Activated gamma-delta T cell treated with Interleukin-2 at 50 U/mL for 16 hours (primary cell): ENCODE measurements around the gene GCM1.

ENCODE experiments used
- DNase-seq: peaks from one replicate; pipeline ENCODE4 v3.0.0-alpha.2; 2020

The GCM1 gene

GRCh38 chr6:53144802-53145201 lies 3.8 kb downstream of the GCM1 start:
- DNase-seq: no peak

DNA sequence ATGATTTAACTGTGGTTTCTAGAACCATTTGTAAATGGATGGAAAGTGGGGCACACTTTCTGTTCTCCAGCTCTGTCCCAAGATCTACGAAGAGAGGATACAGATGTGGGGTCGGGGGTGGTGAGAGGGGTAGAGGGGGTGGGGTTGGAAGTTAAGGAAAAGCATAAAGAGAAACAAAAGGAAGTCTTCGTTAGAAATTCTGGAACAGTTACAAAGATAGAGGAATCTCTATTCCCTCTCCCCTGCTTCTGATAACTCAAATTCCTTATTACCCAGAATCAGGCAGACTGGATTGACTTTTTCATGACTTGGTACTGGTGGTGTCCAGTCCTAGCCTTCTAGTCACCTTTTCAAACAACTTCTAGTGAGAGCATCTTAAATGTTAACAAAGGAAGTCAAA lies 4.9 kb downstream of the GCM1 start:
- DNase-seq: no peak

- no peak for DNase-seq
These were observed 5.8 kb downstream of the GCM1 start for GRCh38 chr6:53142810-53143209.

DNA sequence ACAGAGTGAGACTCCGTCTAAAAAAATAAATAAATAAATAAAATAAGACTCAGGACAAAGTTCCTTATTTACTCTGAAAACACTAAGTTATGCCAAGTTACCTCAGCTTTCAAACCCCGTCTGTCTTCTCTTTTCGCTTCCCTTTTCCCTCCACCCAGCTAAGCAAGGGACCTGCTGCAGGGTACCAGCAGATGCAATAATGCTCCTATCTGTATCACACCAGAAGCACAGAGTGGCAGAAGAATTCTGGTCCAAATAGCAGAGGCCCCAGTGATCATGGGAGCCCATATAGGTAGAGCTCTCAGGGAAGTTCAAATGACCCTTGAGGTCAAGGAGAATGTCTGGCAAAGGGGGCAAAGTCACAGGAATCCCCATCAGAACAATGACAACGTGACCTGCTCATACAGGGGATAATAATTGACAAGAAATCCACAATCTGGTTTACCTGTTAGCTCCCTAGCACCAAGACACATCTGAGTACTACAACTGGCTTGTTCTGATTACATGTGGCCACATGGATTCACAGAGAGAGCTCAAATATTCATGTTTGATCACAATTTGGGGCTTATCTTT lies 8.7 kb downstream of the GCM1 start:
- no peak for DNase-seq

- DNase-seq: no peak
These were observed 12.5 kb downstream of the GCM1 start for GRCh38 chr6:53136000-53136609.

DNA sequence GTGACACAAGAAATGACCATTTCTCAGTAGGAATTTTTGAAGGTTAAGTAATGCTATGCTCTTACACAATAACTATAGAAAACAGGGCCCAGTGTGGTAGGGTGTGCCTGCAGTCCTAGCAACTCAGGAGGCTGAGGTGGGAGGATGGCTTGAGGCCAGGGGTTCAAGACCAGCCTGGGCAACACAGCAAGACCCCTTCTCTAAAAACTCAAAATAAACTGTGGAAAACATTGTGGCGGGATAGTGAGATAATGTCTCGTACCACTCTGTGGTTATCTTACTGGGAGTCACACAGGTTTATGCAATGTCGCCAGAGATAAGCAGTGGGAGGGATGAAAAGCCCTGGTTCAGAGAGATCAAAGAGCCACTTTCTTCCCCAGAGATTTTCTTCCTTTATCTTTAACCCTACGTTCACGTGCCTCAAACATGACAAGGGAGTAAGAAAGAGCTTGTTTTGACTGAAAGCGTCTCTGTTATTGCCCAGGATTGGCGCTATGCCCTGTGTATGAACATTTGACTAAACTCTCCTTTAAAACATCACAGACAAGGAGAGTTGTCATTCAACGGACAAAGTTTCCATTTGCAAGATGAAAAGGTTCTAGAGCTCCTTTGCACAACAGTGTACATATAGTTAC lies 13.9 kb downstream of the GCM1 start:
- DNase-seq: no peak

DNA sequence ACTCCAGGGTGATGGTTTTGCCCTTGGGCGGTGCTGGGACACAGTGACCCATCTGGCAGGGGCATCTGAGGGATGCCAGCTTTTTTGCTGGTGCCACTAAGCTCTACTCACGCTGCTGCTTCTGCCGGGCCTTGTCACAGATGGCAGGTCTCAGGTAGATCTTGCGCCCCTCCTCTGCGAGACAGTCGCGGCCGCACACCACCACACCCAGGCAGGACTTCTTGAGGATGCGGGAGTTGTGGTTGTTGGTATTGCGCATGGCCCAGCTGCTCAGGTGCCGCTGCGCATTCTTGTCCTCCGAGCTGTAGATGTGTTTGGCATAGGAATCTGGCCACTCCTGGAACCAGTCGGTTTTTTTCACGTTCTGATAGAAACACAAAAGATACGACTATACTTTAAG lies 14.7 kb downstream of the GCM1 start:
- DNase-seq: no peak

- no peak for DNase-seq
These were observed 17.9 kb downstream of the GCM1 start for GRCh38 chr6:53130569-53131290.

GRCh38 chr6:53128842-53129241 lies 19.8 kb downstream of the GCM1 start:
- DNase-seq: no peak

GRCh38 chr6:53125276-53125675 lies 23.4 kb downstream of the GCM1 start:
- no peak for DNase-seq

GRCh38 chr6:53124131-53124800 lies 24.4 kb downstream of the GCM1 start:
- DNase-seq: no peak

DNA sequence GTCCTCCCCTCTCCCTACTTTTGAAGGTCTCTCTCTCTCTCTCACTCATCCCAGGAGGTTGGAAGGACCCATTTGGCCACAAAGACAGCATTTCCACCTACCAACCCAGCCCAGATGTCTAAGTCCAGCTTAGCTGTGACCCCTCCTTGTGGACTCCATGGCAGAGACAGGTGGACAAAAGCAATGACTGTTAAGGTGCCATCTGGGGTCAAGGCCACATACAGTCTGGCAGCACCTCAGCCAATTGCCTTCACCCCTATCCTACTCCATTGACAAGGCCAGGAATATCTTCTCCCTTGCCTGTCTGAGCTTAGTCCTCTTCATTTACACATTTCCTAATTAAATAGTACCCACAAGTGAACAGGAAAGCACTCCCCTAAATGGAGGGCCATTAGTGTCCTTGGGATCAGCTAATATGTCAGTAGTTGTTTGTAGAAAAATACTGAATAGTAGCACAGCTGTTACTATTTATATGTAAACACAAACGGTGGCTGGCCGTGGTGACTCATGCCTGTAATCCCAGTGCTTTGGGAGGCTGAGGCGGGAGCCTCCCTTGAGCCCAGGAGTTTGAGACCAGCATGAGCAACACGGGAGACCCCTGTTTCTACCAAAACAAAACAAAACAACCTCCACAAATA lies 28.8 kb downstream of the GCM1 start:
- no peak for DNase-seq

GRCh38 chr6:53119349-53119748 lies 29.3 kb downstream of the GCM1 start:
- no peak for DNase-seq

- no peak for DNase-seq
These were observed 32.9 kb downstream of the GCM1 start for GRCh38 chr6:53115741-53116140.

DNA sequence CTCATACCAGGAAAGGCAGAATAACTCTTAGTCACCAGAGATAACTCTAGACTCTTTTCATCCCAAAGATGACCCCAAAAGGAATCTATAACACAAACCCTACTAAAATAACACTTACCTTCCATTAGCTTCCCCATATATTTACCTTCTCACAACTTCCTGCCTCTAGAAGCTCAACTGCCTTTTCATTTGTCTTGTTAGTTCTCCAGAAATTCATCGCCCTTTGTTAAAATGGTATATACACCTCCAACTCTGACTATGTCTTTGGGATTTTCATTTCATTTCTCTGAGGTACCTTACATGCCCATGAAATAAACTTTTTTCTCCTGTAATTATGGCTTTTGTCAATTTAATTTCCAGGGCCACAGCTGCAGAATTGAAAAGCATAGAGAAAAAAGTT lies 33.5 kb downstream of the GCM1 start:
- no peak for DNase-seq

- no peak for DNase-seq
These were observed 34.9 kb downstream of the GCM1 start for GRCh38 chr6:53113742-53114141.

DNA sequence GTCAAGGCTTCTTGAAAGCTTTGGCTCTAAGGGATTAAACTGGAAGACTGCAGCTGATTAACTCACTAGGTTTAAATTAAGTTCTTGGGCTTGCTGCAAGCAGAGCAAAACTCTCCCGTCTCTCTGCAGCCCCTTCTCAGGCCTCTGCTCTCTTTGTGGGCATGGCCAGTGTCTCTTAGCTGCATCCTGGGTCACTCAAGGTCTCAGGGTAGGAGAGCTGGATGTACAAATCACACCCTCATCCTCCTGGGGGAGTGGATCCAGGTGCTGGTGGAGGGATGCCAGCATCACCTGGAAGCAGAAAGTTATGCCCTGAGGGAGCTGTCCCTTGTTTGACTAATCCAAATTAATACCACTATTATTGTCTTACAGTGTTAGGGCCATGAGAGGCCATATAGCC lies 35.8 kb downstream of the GCM1 start:
- no peak for DNase-seq

GRCh38 chr6:53112404-53112803 lies 36.2 kb downstream of the GCM1 start:
- DNase-seq: no peak

DNA sequence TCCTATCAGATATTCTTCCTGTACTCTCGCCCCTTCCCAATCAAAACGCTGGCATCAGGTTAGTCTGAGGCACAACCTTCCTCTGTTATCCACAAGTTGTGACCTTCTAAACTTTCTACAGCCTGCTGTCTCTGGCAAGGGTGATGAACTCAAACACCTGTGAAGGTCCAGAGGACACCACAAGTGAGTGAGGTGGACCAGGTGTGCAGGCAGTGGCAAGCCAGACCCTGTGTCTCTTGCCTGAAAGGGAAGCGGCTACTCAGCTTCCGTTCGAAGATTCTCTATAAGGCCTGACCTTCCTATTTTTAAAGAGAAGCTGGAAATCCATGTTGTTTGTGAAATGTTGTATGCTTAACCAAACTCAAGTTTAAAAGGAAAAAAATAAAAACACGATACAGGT lies 36.8 kb downstream of the GCM1 start:
- no peak for DNase-seq

DNA sequence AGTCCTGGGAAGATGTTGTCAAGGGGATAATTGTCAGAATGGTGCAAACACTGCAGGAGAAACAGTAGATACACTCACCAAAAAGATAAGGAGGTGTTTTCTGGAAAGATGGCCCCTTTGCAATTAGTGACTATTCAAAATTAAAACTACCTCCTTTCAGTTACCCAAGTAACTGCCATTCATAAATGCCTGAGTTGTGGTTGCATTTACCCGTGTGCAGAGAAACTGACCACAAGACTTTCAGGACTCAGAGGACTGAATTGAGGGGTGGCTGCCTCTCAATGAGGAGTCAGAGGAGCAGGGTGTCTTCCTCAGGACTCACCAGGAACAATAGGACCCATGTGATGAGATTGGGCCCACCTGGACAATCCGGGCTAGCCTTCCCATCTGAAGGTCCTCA lies 39.0 kb downstream of the GCM1 start:
- no peak for DNase-seq

DNA sequence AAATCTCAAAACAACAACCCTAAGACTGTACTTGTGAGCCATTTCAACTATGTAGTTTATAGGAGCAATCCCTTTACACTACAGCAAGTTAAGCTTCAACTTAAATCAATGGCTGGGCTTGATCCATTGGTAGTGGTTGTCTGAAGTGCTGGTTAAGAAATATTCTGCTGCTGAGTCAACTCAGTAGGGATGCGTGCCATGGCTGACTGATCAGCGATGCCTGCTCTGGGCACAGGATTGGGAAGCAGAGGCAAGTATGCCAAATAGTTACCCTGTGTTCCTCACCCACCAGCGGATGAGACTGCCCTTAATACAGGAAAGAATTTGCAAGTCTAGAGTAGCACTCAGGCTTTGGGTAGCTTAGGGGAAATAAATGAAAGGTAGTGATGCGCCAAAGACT lies 41.5 kb downstream of the GCM1 start:
- no peak for DNase-seq

DNA sequence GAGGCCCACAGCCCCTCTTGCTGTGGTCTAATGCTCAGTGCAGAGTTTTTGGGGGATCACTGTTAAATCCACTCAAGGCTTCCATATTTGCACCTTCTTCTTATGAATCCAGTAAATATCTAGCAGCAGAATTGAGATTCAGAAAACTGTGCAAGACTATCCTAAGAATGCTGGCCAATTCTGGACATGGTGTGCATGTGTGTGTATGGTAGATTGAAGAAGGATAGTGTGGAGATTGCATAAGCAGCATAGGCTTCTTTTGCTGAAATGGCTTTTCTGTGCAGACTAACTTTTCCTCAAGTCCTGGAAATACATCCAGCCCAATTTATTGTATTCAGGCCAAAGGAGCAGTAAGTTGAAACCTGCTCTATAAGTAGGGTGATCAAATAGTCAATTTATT lies 43.7 kb downstream of the GCM1 start:
- no peak for DNase-seq
